ENCODE measurements around the gene SURF1.

The SURF1 gene

GRCh38 chr9:133361507-133362092, 5.3 kb upstream of the SURF1 start:
- TF ChIP-seq, protein P1, sequence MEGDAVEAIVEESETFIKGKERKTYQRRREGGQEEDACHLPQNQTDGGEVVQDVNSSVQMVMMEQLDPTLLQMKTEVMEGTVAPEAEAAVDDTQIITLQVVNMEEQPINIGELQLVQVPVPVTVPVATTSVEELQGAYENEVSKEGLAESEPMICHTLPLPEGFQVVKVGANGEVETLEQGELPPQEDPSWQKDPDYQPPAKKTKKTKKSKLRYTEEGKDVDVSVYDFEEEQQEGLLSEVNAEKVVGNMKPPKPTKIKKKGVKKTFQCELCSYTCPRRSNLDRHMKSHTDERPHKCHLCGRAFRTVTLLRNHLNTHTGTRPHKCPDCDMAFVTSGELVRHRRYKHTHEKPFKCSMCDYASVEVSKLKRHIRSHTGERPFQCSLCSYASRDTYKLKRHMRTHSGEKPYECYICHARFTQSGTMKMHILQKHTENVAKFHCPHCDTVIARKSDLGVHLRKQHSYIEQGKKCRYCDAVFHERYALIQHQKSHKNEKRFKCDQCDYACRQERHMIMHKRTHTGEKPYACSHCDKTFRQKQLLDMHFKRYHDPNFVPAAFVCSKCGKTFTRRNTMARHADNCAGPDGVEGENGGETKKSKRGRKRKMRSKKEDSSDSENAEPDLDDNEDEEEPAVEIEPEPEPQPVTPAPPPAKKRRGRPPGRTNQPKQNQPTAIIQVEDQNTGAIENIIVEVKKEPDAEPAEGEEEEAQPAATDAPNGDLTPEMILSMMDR (conservative IDR thresholded peaks at IDR 0.05; ENCODE audit: low read length), result no peak
- DNase-seq (ENCODE audit: low read depth), result no peak
- H3K4me3 ChIP-seq (ENCODE audit: low read length), result no peak overlapping the region

DNA sequence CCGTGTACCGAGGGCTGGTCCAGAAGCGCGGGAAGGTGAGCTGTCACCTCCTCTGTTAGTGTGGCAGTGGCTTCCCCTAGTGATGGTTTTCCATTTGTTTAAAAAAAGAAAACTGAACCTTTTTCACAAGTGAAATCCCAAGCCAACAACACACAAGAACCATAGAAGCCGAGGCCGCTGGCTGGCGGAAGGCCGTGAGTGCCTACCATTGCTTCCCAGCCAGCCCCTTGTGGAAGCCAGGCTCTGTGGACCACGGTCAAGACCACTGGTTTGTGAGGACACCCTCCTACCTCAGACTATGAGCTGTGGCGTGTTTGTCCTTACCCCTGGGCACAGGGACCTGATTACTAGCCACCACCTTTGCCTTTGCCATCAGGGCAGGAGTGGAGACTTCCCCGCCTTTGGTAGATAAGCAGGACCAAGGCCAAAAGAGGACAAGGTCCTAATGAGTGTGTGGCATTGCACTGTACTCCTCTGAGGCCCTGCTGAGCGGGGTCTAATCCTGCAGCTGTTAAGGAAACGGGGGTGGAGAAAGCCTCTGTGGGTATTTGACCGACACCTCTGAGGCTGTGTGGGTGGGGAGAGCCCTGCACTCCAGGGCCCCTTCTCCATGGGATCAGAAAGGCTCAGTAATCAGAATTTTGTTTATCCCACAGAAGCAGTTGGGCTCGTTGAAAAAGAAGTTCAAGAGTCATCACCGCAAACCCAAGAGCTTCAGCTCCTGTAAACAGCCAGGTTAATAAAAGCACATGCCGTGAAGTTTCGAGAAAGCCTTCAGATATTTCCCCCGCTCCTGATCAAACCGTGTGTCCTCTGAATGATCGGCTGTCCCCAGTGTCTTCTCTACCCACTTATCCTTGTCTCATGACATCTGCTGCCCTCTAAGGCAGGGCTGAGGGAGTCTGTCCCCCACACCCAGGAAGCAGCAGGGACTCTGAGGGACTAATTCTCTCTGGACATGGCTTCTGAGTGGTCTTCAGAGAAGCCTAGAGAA, 4.4 kb upstream of the SURF1 start:
- TF ChIP-seq, protein P1 (conservative IDR thresholded peaks at IDR 0.05; ENCODE audit: low read length), result no peak
- no peak overlapping the region for H3K4me3 ChIP-seq (ENCODE audit: low read length)
- no peak for DNase-seq (ENCODE audit: low read depth)

DNA sequence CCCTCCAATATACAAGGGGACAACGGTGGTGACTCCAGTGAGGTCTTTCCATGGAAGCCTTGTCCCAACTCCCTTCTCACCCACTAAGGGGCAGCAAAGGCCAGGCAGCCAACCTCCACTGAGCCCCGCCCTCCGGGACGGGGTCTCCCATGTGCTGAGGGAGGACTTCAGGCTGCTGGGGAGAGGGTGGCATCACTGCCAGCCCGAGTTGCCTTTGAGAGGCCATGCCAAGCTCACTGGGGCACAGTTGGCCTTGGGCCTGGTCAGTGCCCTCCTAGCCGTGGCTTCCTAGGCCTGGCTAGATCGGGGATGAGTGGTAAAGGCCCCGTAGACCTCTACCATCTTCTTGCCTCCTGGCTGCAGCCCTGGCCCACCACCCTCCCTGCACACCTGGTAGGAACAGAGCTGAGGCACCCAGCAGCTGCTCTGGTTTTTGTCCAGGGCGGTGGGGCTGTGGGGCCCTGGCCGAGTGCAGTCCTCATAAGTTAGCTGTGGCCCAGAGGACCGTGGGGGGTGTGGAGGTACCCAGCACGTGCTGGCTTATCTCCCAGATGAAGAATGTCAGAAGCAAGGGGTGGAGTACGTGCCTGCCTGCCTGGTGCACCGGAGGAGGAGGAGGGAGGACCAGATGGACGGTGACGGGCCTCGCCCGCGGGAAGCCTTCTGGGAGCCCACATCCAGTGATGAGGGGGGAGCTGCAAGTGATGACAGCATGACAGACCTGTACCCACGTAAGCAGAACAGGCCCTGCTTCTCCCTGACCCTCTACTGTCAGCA, 3.3 kb upstream of the SURF1 start:
- no peak for DNase-seq (ENCODE audit: low read depth)
- TF ChIP-seq, protein P1 (conservative IDR thresholded peaks at IDR 0.05; ENCODE audit: low read length), result peak; percentile 44
- no peak overlapping the region for H3K4me3 ChIP-seq (ENCODE audit: low read length)

DNA sequence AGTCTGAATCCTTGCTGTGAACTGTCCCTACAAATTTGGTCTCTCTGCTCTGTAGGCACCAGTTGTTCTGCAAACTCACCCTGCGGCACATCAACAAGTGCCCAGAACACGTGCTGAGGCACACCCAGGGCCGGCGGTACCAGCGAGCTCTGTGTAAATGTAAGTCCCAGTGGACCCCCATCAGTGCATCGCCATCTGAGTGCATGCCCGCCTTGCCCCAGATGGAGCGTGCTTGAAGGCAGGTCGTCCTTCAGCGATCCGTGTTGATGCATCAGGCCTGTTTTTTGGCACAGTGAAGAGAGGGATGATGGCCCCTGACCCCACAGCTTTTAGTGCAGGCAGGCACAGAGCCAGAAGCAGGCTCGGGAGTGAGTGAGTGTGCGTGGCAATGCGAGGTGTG, 1.4 kb upstream of the SURF1 start:
- DNase-seq (ENCODE audit: low read depth), result no peak
- peak overlapping the region; percentile 70 for H3K4me3 ChIP-seq (ENCODE audit: low read length)
- TF ChIP-seq, protein P1 (conservative IDR thresholded peaks at IDR 0.05; ENCODE audit: low read length), result no peak

GRCh38 chr9:133355881-133356357, 368 bp downstream of the SURF1 start:
- no peak for DNase-seq (ENCODE audit: low read depth)
- H3K4me3 ChIP-seq (ENCODE audit: low read length), result peak overlapping the region; percentile 70
- TF ChIP-seq, protein P1 (conservative IDR thresholded peaks at IDR 0.05; ENCODE audit: low read length), result no peak

GRCh38 chr9:133354766-133355165, 1.5 kb downstream of the SURF1 start:
- TF ChIP-seq, protein P1 (conservative IDR thresholded peaks at IDR 0.05; ENCODE audit: low read length), result no peak
- no peak overlapping the region for H3K4me3 ChIP-seq (ENCODE audit: low read length)
- DNase-seq (ENCODE audit: low read depth), result no peak

Data from AG10803 (cell line).